GM12874 (cell line): Measurements from ENCODE around the gene SLC2A9.

Experiments
- TF ChIP-seq, protein P1 (sequence below): IDR thresholded peaks from 2 replicates; pipeline ENCODE4 v1.5.1; 2011; ENCODE audit warnings: low read depth, mild to moderate bottlenecking, control low read depth, low read length, moderate library complexity; ENCODE audit not compliant: insufficient read depth

Gene SLC2A9

DNA sequence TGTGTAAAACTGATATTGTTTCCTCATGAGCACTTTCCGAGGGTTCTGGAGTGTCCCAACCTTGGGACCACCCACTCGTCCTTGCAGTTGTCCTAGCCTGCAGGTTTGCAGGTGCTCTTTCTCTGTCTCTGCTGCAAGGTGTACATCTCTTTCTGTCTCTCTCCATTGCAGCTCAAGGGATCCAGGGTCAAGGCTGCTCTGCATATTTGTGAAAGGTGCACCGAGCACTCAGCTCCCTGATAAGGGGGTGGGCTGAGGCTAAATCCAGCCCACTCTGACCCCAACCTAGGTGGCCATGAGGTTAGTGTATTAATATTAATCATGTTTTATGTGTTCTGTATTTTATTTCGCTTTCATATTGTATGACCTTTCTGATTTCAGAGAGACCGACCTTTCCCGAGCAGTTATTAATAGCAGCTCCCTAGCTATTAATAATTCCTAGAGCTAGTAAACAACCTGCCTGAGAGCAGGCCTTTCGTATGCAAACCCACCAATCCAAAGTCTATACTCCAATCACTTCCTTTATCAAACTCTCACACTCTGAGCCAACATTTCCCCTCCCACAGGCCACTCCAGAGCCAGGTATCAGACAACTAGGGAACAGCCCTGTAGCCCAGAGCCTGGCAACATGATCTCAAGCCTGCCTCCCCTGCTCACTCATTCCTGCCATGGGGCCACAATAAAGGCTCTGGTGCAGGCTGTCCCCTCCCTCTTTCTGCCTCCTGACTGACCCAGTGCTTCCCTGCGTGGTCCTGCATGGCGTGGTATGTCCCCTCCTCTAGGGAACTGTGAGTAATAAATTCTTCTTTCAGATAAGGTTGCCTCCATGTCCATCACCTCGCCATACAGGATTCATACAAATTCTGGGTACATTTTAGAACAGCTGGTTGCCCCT lies 73.9 kb downstream of the SLC2A9 start:
- TF ChIP-seq, protein P1, sequence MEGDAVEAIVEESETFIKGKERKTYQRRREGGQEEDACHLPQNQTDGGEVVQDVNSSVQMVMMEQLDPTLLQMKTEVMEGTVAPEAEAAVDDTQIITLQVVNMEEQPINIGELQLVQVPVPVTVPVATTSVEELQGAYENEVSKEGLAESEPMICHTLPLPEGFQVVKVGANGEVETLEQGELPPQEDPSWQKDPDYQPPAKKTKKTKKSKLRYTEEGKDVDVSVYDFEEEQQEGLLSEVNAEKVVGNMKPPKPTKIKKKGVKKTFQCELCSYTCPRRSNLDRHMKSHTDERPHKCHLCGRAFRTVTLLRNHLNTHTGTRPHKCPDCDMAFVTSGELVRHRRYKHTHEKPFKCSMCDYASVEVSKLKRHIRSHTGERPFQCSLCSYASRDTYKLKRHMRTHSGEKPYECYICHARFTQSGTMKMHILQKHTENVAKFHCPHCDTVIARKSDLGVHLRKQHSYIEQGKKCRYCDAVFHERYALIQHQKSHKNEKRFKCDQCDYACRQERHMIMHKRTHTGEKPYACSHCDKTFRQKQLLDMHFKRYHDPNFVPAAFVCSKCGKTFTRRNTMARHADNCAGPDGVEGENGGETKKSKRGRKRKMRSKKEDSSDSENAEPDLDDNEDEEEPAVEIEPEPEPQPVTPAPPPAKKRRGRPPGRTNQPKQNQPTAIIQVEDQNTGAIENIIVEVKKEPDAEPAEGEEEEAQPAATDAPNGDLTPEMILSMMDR = no peak

DNA sequence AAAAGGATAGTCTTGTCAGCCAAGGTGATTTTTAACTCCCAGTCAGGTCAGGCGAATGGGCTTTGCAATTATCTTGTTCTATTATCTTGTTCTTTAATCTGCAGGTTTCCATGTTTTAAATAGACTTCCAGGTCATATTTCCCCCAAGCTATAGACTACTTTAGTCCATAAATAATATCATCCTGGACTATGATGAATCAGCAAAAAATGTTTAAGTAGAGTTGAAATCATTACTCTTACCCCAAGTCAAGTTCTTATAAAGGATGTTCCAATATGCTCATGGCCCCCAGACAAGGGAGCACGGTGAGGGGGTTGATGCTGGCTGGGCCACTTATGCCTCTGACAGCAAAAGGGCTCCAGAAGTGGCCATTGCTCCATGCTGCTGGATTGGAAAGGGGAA lies 75.1 kb downstream of the SLC2A9 start:
- TF ChIP-seq, protein P1 = no peak

DNA sequence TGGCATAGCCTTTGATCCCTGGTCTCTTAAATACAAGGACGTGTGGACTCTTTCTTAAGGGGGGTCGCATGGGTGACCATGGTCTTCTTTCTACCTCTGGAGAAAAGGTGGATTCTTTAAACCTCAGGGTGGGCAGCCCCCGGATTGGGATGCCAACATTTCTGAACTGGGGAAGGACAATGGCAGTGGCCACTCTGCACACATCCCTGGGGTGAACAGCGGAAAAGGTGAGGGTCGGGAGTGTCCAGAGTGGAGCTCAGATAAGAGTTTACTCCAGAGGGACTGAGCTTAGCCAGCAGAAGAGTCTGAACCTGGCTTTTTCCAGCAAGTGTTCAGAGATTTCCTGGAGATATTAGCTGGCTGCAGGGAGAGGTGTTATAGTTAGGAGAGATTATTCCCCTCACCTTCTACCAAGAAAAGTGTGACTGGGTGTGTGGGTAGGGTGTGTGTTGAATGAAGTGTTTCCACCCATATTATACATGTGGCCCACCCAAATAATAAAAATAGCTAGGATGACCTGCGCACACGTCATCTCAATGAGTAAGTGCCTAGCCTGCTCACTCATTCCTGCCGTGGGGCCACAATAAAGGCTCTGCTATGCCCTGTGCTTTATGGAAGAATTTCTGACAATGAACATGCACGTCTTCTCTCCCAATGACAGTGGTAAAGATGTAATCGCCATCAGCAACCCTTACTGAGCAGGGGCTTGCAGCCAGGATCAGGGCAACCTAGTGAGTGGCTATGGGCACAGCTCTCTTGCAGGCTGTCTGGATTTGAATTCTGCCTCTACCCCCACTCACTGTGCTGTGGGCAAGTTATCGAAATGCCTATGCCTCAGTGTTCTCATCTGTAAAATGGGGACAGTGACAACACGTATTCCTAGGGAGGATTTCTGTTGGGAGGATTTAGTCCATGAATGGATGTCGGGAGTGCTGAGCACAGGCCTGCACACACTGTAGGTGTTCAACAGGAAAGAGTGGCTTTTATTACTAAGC lies 76.6 kb downstream of the SLC2A9 start:
- TF ChIP-seq, protein P1 = no peak

- TF ChIP-seq, protein P1 = no peak
These were observed 77.5 kb downstream of the SLC2A9 start for GRCh38 chr4:9943761-9944160.

DNA sequence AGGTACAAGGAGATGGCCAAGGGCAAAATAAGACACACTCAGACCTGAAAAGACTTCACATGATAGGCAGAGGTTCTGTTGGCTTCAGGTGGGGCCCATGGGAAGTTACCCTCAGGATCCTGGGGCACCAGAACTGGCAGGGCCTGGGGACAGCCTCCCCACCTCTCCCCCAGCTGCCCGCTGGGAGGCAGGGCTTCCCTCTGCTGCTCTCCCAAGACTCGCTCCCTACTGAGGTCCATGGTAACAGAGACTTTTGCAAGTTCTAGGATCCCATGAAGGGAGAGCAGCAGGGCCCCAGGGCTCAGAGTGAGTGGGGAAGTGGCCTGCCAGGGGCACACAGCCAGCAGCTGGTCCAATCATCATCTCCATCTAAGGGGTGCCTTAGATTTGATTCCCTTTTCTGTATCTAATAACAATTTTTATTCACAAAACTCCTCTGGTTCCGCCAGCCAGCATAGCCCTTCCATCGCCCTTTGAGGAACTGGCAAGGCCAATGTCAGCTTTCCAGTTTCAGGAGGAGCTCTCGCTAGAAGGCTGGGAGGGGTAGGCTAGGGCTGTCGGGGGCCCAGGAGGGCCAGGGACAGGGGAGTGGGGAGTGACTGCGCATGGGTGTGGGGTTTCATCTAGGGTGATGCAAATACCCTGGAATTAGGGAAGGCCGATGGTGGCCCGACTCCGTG lies 78.2 kb downstream of the SLC2A9 start:
- TF ChIP-seq, protein P1 = no peak

- TF ChIP-seq, protein P1 = no peak
These were observed 79.2 kb downstream of the SLC2A9 start for GRCh38 chr4:9942139-9942538.
